Measurements from ENCODE around the gene MSL1. TPM values are rescaled to one million over a fixed set of nuclear protein-coding genes. Genes with fewer than 3 reads are reported as not detected.

Gene MSL1
- total and polyA plus RNA-seq, 2 of the 13 experiments (the other 11 are each of a cell fraction or from before 2014, with no cell fraction given), result 63.8 to 88.5 TPM

- TF ChIP-seq FOXK2 (IDR thresholded peaks at IDR 0.05) (peak; percentile 73), ZNF510 (CRISPR knock-in tag; IDR thresholded peaks at IDR 0.05; ENCODE audit: low read depth) (no peak; the same call in 1 of the 2 replicates), SALL1 (CRISPR knock-in tag; IDR thresholded peaks at IDR 0.05) (peak; percentile 76), NFYC (CRISPR knock-in tag; IDR thresholded peaks at IDR 0.05) (peak; percentile 16; the same call in 1 of the 2 replicates), ZNF333 (CRISPR knock-in tag; IDR thresholded peaks at IDR 0.05; ENCODE audit: borderline replicate concordance) (no peak), SMAD1 (CRISPR knock-in tag; IDR thresholded peaks at IDR 0.05; ENCODE audit: borderline replicate concordance, low read depth) (no peak), ZSCAN31 (CRISPR knock-in tag; IDR thresholded peaks at IDR 0.05; ENCODE audit: low read depth) (peak; percentile 15; the same call in 1 of the 2 replicates), PTBP1 (IDR thresholded peaks at IDR 0.05; ENCODE audit: low read depth, low read length, poor library complexity, severe bottlenecking) (no peak), ZNF446 (CRISPR knock-in tag; IDR thresholded peaks at IDR 0.05) (no peak), ZNF382 (CRISPR knock-in tag; IDR thresholded peaks at IDR 0.05; ENCODE audit: borderline replicate concordance) (no peak), TBX3 (IDR thresholded peaks at IDR 0.05; ENCODE audit: borderline replicate concordance) (no peak), ZFP41 (CRISPR knock-in tag; IDR thresholded peaks at IDR 0.05; ENCODE audit: borderline replicate concordance) (no peak), SSRP1 (CRISPR knock-in tag; IDR thresholded peaks at IDR 0.05) (peak; percentile 88), PATZ1 (CRISPR knock-in tag; IDR thresholded peaks at IDR 0.05) (peak; percentile 54), SNAI1 (CRISPR knock-in tag; IDR thresholded peaks at IDR 0.05; ENCODE audit: borderline replicate concordance) (no peak), ZBTB25 (CRISPR knock-in tag; IDR thresholded peaks at IDR 0.05) (peak; percentile 89), ZNF737 (CRISPR knock-in tag; IDR thresholded peaks at IDR 0.05; ENCODE audit: borderline replicate concordance) (no peak), ATF7 (IDR thresholded peaks at IDR 0.05) (no peak), ATF7 (CRISPR knock-in tag; IDR thresholded peaks at IDR 0.05) (0 out of 2 replicates have a peak, but pooled peaks have one; percentile 69), ZNF569 (CRISPR knock-in tag; IDR thresholded peaks at IDR 0.05; ENCODE audit: borderline replicate concordance) (no peak), MAFF (IDR thresholded peaks at IDR 0.05; ENCODE audit: low read depth, low read length) (0 out of 2 replicates have a peak, but pooled peaks have one; percentile 15), RORA (CRISPR knock-in tag; IDR thresholded peaks at IDR 0.05) (no peak)
- TF ChIP-seq, protein P1, sequence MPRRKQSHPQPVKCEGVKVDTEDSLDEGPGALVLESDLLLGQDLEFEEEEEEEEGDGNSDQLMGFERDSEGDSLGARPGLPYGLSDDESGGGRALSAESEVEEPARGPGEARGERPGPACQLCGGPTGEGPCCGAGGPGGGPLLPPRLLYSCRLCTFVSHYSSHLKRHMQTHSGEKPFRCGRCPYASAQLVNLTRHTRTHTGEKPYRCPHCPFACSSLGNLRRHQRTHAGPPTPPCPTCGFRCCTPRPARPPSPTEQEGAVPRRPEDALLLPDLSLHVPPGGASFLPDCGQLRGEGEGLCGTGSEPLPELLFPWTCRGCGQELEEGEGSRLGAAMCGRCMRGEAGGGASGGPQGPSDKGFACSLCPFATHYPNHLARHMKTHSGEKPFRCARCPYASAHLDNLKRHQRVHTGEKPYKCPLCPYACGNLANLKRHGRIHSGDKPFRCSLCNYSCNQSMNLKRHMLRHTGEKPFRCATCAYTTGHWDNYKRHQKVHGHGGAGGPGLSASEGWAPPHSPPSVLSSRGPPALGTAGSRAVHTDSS (CRISPR knock-in tag; conservative IDR thresholded peaks at IDR 0.05), result no peak
- TF ChIP-seq, protein P2, sequence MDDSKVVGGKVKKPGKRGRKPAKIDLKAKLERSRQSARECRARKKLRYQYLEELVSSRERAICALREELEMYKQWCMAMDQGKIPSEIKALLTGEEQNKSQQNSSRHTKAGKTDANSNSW (CRISPR knock-in tag; IDR thresholded peaks at IDR 0.05; ENCODE audit: borderline replicate concordance), result no peak
- TF ChIP-seq, protein P3, sequence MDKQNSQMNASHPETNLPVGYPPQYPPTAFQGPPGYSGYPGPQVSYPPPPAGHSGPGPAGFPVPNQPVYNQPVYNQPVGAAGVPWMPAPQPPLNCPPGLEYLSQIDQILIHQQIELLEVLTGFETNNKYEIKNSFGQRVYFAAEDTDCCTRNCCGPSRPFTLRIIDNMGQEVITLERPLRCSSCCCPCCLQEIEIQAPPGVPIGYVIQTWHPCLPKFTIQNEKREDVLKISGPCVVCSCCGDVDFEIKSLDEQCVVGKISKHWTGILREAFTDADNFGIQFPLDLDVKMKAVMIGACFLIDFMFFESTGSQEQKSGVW (CRISPR knock-in tag; IDR thresholded peaks at IDR 0.05; ENCODE audit: borderline replicate concordance), result no peak
Measured at GRCh38 chr17:40113110-40113906, 8.5 kb upstream of the MSL1 start (continued).
